ENCODE measurements around the gene MED12L.

Gene MED12L

DNA sequence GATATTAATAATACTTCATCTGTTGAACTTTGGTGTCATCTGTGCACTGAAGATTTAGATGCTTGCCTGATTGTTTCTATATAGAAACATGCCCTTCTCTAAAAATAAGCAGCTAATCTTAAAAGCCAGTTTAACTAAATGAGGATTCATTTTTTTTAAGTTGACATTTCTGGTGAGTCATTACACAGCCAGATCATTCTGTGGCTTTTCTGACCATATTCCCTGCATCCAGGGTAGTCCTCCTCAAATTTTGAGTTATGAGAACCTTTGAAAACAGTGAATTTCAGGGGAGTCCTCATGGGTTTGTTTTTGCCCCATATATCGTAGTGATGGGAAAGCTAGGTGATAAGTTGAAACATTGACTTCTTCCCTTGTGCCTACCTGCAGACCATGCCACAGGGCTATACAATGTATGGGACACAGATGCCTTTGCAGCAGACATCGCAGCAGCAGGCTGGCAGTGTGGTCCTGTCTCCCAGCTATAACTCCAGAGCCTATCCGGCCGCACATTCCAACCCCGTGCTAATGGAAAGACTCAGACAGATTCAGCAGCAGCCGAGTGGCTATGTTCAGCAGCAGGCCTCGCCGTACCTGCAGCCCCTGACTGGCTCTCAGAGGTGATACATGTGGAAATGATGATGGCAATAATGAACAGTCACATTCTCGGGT, 325.6 kb downstream of the MED12L start:
- TF ChIP-seq CTCF (IDR thresholded peaks at IDR 0.05): no peak
- Histone ChIP-seq H2AFZ (no peak overlapping the region), H3K27me3 (ENCODE audit: control insufficient read depth, insufficient read depth, low read length) (no peaks in the 10 kb centered on the region), H3K79me2 (no peaks in the 10 kb centered on the region), H3K4me2 (ENCODE audit: low read length) (no peak overlapping the region), H3K4me3 (ENCODE audit: low read depth, low read length) (no peak overlapping the region), H3K4me1 (no peaks in the 10 kb centered on the region), H3K36me3 (ENCODE audit: control insufficient read depth, insufficient read depth, low read length) (no peaks in the 10 kb centered on the region), H3K27ac (no peak overlapping the region), H3K9ac (no peak overlapping the region), H3K9me3 (ENCODE audit: control insufficient read depth, low read length) (no peaks in the 10 kb centered on the region)

GRCh38 chr3:151412989-151413388, 327.5 kb downstream of the MED12L start:
- no peak overlapping the region for H2AFZ ChIP-seq
- H3K27me3 ChIP-seq (ENCODE audit: control insufficient read depth, insufficient read depth, low read length): no peaks in the 10 kb centered on the region
- no peak overlapping the region for H3K9ac ChIP-seq
- H3K79me2 ChIP-seq: no peaks in the 10 kb centered on the region
- H3K4me1 ChIP-seq: no peaks in the 10 kb centered on the region
- H3K36me3 ChIP-seq (ENCODE audit: control insufficient read depth, insufficient read depth, low read length): no peaks in the 10 kb centered on the region
- no peak for TF ChIP-seq CTCF (IDR thresholded peaks at IDR 0.05)
- no peak overlapping the region for H3K27ac ChIP-seq
- H3K4me2 ChIP-seq (ENCODE audit: low read length): no peak overlapping the region
- no peaks in the 10 kb centered on the region for H3K9me3 ChIP-seq (ENCODE audit: control insufficient read depth, low read length)
- H3K4me3 ChIP-seq (ENCODE audit: low read depth, low read length): no peak overlapping the region

- Histone ChIP-seq H3K4me1 (no peaks in the 10 kb centered on the region), H3K36me3 (ENCODE audit: control insufficient read depth, insufficient read depth, low read length) (no peaks in the 10 kb centered on the region), H3K27ac (no peak overlapping the region), H3K4me2 (ENCODE audit: low read length) (no peak overlapping the region), H3K4me3 (ENCODE audit: low read depth, low read length) (no peak overlapping the region), H3K79me2 (no peaks in the 10 kb centered on the region), H3K27me3 (ENCODE audit: control insufficient read depth, insufficient read depth, low read length) (no peaks in the 10 kb centered on the region), H3K9me3 (ENCODE audit: control insufficient read depth, low read length) (no peaks in the 10 kb centered on the region), H2AFZ (no peak overlapping the region), H3K9ac (no peak overlapping the region)
- TF ChIP-seq CTCF (IDR thresholded peaks at IDR 0.05): no peak
These were observed 329.8 kb downstream of the MED12L start for GRCh38 chr3:151415289-151415688.

GRCh38 chr3:151419806-151420205, 334.3 kb downstream of the MED12L start:
- Histone ChIP-seq H3K27ac (no peak overlapping the region), H3K9me3 (ENCODE audit: control insufficient read depth, low read length) (no peaks in the 10 kb centered on the region), H3K4me1 (no peaks in the 10 kb centered on the region), H3K4me2 (ENCODE audit: low read length) (no peak overlapping the region), H3K4me3 (ENCODE audit: low read depth, low read length) (no peak overlapping the region), H3K79me2 (no peaks in the 10 kb centered on the region), H3K27me3 (ENCODE audit: control insufficient read depth, insufficient read depth, low read length) (no peaks in the 10 kb centered on the region), H3K9ac (no peak overlapping the region), H2AFZ (no peak overlapping the region), H3K36me3 (ENCODE audit: control insufficient read depth, insufficient read depth, low read length) (no peaks in the 10 kb centered on the region)
- no peak for TF ChIP-seq CTCF (IDR thresholded peaks at IDR 0.05)

DNA sequence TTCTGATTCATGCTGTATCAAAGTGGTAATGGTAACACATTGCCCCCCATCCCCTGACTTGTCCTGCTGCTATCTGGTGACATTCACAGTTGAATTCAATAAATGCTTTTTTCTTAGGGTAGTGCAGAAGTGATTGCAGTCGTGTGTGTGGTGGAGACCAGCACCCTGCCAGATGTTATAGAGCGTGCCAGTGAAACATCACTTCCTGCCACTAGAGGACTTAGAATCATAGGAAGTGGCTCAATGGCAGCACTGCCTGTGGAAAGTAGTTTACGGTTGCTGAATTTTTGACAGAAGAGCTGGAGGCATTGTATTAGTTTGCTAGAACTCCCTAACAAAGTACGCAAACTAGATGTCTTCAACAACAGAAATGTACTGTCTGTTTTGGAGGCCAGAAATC, 336.5 kb downstream of the MED12L start:
- Histone ChIP-seq H3K9ac (no peak overlapping the region), H3K4me1 (no peaks in the 10 kb centered on the region), H3K36me3 (ENCODE audit: control insufficient read depth, insufficient read depth, low read length) (no peaks in the 10 kb centered on the region), H3K79me2 (no peaks in the 10 kb centered on the region), H3K9me3 (ENCODE audit: control insufficient read depth, low read length) (no peaks in the 10 kb centered on the region), H3K4me2 (ENCODE audit: low read length) (no peak overlapping the region), H3K4me3 (ENCODE audit: low read depth, low read length) (no peak overlapping the region), H3K27me3 (ENCODE audit: control insufficient read depth, insufficient read depth, low read length) (no peaks in the 10 kb centered on the region), H2AFZ (no peak overlapping the region), H3K27ac (no peak overlapping the region)
- no peak for TF ChIP-seq CTCF (IDR thresholded peaks at IDR 0.05)
